Stimulated activated CD4-positive, alpha-beta T cell treated with anti-CD3 and anti-CD28 coated beads, Interleukin-1b, Interleukin-23, amount 100 ng/mL, for 24 hours (primary cell): Measurements from ENCODE around the gene TEX2.
"Not testable (repeated sequence)": the region's sequence is repeated elsewhere in the genome, so short reads cannot be mapped to it uniquely, and the experiment has no call there.

Experiments
- DNase-seq, 4 experiments: peaks; one replicate each; pipeline ENCODE4 v3.0.0-alpha.2; 2020; ENCODE audit warnings: low read depth in 4 of 4, low spot score in 1 of 4

Gene TEX2

DNA sequence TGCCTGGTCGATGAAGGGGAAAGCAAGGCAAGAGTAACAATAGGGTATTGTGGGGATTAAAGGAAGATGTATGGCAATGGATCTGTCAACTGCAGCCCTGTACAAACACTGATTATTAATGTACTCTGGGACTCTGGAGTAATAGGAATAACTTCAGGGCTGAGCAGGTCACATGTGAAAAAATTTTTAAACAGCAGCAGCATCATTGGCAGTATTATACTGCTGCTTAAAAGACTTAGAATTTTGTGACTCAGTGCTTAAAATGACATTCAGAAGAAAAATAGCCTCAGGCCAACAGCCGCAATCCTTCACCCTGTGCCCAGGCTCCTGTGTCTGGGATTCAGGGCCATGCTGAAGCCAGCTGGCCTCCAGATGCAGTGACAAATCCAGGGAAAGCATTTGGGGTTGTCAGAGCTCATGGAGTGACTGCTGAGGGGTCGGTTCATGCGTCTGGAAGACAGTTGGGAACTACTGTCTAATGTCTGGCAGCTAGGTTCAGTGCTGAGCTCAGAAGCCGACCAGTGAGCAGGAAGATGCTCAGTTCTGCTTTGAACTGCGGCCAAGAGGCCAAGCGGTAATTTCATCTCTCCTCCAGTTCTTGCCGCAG is 22.2 kb downstream of the TEX2 start:
- no peak for DNase-seq

DNA sequence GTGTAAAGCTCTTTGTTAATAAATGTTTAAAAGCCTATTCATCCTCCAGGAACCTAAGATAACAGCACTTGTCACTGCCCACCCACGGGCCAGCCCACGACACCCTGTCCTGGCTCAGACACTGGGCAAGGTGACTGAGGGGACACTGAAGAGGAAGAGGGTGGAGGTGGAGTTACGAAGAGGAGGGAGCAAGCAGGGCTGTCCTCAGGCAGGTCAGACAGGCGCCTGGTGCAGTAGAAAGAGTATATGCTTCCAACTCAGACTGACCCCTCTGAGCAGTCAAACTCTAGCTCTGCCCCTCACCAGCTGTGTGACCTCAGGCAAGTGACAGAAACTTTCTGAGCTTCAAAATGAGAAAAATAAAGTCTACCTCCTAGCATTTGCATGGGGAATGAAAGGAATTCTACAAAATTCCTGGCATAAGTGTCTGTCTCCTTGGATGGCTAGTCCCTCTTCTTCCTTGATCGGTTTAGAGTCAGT is 22.8 kb downstream of the TEX2 start:
- DNase-seq: no peak

DNA sequence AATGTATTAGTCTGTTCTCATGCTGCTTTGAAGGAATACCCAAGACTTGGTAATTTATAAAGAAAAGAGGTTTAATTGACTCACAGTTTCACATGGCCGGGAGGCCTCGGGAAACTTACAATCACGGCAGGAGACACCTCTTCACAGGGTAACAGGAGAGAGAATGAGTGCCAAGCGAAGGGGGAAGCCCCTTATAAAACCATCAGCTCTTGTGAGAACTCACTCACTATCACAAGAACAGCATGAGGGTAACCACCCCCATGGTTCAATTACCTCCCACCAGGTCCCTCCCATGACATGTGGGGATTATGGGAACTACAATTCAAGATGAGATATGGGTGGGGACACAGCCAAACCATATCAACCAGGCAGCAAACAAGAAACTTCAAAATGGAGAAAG is 24.6 kb downstream of the TEX2 start:
- DNase-seq: peak in 2 of 4 experiments; percentile 7 to 50

DNA sequence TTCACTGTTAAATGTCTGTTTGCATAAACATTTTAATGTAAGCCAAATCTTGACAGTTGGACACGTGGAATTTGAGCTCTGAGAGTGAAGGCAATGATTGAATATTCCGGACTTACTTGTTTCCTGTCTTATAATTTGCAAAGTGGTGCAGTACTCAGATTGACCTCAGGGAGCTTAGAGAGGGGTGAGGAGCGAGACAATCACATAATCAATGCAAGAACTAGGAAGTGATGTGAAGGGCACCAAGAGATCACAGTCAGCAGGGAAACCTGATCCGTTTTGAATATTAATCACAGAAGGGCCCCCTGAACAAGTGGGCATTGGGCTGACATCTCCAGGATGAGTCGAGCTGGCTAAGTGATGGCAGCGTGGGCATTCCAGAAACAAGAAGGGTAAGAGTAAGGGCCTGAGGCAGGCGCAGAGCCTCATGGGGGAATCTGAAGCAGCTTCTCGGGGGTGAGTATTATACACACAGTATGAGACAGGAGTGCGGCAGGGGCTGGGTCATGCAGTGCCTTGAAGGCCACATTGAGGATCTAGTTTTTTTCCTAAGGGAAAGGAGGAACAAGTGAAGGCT is 26.1 kb downstream of the TEX2 start:
- no peak for DNase-seq

DNA sequence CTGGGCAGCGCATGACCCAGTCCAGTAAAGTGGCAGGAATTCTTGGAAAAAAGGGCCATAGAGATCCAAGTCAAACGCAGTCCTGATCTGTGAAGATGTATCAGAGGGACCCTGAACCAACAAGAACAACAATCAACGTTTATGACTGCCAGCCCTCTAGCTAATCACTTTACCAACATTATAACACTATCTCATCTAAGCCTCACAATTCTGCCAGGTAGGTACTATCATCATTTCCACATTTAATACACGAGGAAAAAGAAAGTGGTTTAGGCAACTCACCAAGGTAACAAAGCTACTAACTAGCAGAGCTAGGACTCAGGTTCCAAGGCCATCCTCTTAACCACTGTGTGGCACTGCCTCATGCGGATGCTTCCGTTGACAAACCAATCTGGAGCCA is 28.1 kb downstream of the TEX2 start:
- no peak for DNase-seq

DNA sequence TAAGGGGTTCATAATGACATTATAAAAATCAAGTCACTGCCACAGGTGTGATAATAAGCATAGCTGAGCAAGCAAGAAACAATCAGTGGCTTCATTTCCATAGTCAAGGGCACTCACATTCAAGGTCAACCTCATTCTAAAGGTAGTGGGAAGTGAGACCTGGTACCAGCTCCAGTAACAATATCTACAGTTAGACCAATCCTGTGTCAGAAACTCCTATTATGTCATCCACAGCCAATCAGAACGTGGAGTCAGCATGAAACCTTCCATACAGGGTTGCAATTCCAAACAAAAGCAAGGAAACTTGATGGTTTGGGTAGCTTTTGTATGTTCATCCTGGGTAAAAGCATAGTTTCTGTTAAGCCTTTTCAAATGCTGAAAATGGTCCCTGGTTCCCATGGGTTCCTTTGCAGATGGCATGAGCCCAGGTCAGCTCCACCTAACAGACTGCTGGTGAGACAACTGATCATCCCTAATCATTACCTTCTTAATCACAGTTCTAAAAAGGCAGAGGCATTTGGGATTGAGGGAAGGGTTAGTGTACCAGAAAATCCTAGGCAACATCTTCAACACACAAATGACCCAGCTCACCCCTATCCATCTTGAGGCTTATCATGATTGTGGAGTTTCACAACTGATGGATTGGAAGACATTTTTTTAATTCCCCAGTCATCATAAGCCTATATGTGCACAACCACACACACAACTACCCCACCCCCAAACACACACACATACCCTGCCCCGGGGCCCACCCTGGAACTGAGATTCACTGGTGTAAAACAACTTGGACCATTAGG is 30.4 kb downstream of the TEX2 start:
- no peak for DNase-seq

DNA sequence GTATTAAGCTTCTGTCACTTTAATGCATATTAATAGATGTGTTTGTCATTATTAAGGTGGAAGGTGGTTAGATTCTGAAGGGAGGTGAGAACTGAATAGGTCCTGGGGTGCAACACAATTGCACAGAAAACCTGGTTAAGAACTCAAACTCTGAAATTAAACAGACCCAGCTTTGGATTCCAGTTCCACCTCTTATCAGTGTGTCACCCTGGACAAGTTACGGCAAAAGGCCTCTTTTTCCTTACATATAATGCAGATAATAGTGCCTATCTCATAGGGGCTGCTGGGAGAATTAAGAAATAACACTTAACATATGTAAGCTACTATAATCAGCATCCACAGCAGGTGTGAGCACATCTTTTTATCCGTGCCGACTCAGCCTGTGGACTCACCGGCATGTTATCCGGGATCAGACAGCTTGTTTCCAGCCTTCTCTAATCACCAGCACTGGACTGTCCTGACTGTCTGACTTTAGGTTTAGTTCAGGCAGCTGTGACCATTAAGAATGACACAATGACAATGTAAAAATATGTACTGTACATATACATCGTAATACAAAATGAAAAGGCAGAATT is 31.4 kb downstream of the TEX2 start:
- no peak for DNase-seq

DNA sequence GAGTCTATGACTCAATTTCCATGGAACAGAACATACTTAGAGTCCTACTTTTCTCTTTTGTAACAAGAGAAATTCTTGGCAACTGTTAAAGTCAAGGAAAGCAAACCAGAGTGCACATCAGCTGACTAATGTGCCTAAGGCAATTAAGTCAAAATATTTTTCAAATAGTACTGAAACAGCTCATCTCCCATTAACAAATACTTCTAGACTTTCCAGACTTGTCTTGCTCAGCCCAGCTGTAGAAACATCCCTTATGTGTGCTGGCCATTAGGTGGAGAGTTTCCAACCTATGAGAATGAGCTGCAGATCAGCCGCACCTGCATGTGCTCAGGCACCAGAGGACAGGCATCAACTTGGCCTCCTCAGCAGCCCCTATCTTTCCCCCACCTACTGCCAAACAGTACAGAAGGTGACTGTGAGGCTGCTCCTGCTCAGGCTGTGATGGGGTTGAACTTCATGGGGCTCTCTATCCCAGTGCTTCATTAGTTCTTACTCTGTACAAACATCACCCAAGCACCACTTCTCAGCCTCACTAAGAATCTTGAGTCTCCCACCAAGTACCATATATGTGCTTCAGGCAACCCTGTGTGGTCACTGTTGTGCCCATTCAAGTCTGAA is 32.2 kb downstream of the TEX2 start:
- no peak for DNase-seq

DNA sequence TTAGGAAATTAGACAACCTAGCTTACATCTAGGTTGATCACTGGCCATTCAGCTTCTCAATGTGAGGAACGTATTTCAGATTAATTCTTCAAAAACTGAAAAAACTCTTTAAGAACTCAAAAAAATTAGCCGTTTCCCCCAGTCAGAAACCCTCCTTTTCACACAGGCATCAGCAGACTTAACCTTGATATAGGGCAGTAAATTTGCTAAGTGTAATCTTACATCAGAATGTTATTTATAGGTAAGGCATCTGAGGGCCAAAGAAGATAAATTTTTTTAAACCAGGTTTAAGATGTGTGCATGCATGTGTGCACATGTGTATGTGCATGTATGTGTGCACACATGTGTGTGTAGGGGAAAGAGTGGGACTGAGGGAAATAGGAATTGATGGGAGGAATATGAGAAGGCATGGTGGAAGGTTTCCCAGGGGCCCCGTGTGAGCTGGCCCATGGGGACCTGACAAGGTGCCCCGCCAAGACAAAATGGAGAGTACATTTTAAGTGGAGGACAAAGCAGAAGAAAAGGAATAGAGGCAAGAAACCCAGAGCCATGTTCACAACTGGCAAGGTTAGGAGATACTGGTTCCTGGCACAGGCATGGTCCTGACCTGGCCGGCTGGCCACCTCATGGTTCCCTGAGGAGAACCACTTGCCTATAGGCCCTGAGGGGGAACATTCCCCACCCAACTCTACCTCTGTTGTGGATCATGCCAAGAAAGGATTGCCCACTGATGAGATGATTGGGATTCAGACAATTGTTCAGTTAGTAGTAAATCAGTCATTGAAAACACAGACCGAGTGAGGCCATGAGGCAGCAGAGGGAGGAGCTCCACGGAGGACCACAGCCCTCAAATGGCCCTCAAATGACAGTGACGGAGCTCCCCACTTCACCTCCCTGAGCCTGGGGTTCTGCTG is 33.0 kb downstream of the TEX2 start:
- no peak for DNase-seq

DNA sequence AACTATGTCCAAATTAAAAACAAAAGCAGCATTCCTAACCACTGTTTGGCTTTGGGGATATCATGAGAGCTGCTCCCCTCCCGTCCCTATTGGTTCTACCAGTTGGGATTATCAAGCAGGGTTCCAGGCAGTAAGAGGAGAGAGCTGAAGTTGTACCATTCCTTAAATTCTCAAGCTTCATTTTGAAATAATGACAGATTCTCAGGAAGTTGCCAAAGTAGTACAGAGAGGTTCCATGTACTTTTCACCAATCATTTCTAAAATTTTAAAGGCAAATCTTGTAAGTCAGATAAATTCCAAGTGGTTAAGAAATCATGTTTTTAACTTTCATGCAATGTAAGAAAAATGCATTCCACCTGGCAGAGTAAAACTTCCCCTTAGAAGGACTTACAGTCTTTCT is 36.9 kb downstream of the TEX2 start:
- DNase-seq: no peak

DNA sequence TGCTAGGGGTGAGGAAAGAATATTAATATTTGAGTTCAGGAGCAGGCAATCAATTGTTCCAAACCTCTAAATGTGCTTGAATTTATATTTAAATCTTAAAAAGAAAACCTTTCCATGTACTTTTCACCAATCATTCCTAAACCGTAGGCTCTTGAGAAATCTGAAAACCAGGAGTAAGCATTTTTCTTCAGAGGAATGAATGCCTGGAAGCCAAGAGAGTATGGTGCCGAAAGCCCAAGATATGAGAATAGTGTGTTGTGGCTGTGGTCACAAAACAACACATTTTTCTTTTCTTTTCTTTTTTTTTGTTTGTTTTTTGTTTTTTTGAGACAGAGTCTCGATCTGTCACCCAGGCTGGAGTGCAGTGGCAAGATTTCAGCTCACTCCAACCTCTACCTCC is 37.6 kb downstream of the TEX2 start:
- DNase-seq: no peak

DNA sequence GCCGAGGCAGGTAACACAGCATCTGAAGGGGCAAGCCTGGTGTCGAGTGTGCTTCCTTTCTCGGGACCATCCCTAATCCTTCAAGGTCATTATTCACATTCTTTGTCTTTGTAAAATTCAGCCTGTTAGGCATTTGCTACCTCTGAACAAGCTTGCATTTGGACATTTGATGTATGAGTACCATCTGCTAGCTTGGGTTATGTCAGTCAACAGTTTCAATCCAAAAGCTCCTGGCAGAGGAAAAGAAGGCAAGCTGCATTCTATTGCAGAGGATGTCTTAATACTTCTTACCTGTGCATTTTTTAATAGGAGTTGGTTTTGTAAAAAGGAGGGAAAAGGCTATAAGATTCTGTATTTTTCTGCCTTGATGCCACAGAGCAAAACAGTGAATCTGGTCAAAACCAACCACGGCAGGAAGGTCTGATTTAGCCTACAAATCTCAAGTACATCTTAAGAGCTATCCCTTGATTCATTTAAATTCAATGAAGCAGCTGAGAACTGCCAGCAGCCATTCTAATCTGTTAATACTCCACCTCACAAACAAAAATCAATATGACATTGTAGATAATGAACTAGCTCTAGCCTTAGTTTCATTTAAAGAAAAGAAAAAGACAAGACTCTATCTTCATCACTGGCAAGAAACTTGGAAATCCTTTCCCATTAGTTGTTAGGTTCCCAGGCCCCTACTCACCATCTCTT is 39.0 kb downstream of the TEX2 start:
- no peak for DNase-seq

DNA sequence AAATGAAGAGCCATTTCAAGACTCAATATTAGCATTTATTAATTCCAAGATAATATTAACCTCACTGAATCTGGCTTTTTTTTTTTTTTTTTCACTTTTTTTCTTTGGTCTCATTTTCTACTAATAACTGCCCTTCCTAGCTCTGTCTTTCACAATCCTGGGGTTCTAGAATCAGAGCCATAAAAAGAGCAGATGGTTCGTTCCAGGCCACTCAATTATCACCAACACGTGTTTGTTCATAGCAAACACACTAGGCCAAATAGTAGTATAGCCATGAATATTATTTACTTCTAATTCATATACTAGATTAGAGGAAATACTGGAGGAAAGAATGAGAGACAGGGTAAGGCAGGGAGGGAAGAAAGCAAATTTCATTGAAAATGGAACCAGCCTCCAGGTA is 39.8 kb downstream of the TEX2 start:
- no peak for DNase-seq

DNA sequence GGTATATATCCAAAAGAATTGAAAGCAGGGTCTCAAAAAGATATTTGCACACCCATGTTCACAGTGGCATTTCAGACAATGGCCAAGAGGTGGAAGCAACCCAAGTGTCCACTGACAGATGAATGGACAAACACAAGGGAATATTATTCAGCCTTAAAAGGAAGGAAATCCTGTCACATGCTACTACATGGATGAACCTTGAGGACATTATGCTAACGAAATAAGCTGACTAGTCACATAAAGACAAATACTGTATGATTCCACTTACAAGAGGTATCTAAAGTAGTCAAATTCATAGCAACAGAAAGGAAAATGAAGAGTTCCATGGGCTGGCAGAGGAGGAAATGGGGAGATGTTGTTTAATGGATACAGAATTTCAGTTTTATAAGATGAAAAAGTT is 41.4 kb downstream of the TEX2 start:
- no peak for DNase-seq

DNA sequence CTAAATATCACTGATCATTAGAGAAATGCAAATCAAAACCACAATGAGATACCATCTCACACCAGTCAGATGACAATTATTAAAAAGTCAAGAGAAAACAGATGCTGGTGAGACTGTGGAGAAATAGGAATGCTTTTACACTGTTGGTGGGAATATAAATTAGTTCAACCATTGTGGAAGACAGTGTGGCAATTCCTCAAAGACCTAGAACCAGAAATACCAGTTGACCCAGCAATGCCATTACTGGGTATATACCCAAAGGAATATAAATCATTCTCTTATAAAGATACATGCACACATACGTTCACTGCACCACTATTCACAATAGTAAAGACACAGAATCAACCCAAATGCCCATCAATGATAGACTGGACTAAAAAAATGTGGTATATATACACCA is 42.5 kb downstream of the TEX2 start:
- not testable (repeated sequence) for DNase-seq

DNA sequence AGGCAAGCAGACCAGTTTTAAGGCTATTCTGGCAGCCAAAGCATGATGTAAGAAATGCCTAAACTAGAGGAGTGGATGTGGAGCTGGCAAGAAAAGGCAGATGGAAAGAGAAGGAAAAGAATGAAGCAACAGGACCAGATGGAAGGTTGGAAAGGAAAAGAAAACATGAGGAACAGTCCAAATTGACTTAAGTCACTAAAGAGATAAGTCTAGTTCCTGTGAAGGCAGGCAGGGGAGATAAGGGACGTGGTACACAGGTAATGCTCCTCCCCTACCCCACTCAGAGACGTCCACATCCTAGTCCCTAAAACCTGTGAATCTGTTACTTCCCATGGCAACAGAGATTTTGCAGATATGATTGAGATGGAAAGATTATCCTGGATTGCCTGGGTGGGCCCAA is 43.5 kb downstream of the TEX2 start:
- no peak for DNase-seq

DNA sequence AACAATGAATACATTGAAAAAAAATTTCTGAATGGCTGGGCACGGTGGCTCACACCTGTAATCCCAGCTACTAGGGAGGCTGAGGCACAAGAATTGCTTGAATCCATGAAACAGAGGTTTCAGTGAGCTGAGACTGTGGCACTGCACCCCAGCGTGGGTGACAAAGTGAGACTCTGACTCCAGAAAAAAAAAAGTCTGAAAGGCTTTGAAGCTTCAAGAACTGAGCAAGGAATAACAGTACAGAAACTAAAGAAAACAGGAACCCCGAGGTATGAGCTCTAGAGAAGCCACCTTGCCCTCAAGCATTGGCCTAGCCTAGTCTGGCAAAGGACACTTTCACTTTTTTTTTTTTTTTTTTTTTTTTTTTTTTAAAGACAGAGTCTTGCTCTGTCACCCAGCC is 45.0 kb downstream of the TEX2 start:
- peak in 2 of 4 experiments; percentile 4 to 27 for DNase-seq

DNA sequence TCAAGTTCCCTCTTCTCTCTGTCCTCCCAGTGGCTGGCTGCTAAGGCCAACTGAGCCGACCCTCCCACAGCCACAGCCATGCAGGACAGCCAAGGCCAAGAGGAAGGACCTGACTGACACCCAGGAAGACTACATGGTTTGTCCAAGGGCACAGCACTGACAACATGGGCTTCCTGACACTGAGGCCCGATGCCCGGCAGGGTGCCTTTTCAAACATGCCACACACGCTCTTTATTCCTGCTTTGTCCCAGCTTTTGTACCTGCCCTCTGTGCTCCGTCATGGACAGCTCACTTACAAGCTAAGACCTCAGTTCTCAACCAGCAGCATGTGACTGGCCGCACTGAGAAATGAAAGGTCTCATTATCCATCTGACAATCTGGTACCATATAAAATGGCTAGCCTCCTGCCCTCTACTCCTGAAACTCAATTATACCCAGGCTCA is 45.8 kb downstream of the TEX2 start:
- DNase-seq: no peak

DNA sequence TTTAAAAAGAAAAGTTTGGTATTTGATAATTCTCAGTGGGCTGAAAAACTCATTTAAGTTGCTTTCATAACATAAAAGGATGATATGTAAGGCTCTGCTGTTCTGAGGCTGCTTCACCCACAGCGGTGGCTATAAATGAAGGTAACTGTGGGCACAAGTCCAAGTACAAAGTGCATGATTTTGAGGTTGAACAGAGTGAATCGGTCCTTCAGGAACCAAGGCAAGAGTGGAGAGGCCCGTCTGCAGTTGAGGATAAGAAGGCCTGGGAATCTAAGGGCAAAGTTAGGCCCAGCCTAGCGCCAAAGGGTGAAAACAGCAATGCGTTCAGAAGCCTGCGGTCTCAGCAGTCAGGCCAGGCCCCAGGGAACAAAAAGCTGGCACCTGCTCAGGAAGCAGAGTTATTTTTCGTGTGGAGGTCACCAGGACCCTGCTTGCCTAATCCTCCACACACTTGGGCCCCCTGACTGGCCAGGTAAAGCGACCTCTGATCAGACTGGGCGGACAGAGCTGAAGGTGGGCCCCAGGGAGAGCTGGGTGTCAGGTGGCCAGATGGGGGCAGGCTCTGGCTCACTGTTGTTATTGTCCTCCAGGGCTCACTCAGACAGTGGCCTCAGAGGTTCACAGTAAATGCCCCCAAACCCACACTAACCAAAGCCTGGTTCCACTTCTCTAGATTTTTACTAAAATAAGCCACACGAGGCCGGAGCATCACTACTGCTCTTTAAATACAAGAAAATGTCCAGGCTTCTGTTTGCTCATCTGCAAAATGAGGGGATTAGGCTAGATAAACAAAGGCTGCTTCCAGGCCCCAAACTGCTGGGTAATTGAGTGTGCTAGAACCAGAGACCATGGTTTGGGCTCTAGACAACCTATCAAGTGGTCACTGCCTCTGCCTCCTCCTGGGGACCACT is 46.5 kb downstream of the TEX2 start:
- DNase-seq: no peak
